ENCODE measurements around the gene GRK3.

DNA sequence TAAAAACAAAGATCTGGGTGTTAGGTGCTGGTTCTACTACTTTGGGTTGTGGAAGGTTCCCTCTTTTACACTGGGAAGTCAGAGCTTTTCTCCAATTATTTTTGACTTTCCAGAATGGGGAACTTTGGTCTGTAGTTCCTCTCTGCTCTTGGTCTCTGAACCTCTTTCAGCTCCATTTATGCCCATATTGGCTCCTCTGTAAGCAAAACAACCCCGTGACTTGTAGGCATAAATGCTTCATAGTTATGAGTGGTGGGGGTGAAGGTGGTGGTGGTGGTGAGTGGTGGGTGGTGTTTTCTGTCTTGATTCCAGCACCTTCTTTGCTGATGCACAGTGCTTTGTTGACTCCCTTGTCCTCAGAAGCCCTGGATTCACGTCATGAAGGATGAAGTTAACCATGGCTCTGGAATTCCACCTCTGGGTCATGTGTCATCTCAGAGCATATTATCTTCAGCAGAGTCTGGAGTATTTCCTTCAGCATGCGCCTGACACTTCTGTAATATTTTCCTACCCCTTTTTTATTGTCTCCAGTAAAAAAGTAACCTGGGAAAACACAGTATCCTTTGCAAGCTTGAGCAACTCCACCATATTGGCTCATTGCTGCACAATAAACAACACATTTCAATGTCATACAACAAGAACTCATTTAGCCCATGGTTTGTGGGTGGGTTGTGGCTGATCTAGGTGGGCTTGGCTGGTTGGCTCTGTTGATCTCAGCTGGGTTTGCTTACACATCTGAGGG lies 24.1 kb upstream of the GRK3 start:
- TF ChIP-seq, protein P1, sequence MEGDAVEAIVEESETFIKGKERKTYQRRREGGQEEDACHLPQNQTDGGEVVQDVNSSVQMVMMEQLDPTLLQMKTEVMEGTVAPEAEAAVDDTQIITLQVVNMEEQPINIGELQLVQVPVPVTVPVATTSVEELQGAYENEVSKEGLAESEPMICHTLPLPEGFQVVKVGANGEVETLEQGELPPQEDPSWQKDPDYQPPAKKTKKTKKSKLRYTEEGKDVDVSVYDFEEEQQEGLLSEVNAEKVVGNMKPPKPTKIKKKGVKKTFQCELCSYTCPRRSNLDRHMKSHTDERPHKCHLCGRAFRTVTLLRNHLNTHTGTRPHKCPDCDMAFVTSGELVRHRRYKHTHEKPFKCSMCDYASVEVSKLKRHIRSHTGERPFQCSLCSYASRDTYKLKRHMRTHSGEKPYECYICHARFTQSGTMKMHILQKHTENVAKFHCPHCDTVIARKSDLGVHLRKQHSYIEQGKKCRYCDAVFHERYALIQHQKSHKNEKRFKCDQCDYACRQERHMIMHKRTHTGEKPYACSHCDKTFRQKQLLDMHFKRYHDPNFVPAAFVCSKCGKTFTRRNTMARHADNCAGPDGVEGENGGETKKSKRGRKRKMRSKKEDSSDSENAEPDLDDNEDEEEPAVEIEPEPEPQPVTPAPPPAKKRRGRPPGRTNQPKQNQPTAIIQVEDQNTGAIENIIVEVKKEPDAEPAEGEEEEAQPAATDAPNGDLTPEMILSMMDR (IDR thresholded peaks at IDR 0.05; ENCODE audit: insufficient read depth, low read length), result no peak
- TF ChIP-seq SPI1 (IDR thresholded peaks at IDR 0.05; ENCODE audit: borderline replicate concordance, low read depth), result peak; percentile 30; the same call in 1 of the 2 replicates
- TF ChIP-seq, protein P2, sequence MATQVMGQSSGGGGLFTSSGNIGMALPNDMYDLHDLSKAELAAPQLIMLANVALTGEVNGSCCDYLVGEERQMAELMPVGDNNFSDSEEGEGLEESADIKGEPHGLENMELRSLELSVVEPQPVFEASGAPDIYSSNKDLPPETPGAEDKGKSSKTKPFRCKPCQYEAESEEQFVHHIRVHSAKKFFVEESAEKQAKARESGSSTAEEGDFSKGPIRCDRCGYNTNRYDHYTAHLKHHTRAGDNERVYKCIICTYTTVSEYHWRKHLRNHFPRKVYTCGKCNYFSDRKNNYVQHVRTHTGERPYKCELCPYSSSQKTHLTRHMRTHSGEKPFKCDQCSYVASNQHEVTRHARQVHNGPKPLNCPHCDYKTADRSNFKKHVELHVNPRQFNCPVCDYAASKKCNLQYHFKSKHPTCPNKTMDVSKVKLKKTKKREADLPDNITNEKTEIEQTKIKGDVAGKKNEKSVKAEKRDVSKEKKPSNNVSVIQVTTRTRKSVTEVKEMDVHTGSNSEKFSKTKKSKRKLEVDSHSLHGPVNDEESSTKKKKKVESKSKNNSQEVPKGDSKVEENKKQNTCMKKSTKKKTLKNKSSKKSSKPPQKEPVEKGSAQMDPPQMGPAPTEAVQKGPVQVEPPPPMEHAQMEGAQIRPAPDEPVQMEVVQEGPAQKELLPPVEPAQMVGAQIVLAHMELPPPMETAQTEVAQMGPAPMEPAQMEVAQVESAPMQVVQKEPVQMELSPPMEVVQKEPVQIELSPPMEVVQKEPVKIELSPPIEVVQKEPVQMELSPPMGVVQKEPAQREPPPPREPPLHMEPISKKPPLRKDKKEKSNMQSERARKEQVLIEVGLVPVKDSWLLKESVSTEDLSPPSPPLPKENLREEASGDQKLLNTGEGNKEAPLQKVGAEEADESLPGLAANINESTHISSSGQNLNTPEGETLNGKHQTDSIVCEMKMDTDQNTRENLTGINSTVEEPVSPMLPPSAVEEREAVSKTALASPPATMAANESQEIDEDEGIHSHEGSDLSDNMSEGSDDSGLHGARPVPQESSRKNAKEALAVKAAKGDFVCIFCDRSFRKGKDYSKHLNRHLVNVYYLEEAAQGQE (IDR thresholded peaks at IDR 0.05; ENCODE audit: insufficient replicate concordance, low read depth), result no peak
